Spleen (tissue), 7 donors: Measurements from ENCODE around the gene UBE2S.

Experiments
- POLR2A ChIP-seq, 3 donors: fragments of 450-650 bp; IDR thresholded peaks; one replicate each; pipeline ENCODE4 v1.5.1; 2017; ENCODE audit warnings: antibody characterized with exemption in 3 of 3, mild to moderate bottlenecking in 1 of 3
- POLR2AphosphoS5 ChIP-seq, 3 donors: sonication (generic); formaldehyde crosslinking; IDR thresholded peaks; one replicate each; pipeline ENCODE4 v1.5.1; 2017; ENCODE audit warnings: antibody characterized with exemption in 3 of 3
- TF ChIP-seq, protein P1 (sequence below), 11 experiments: fragments of 200-600 bp in 7 of 11; fragments of 450-650 bp in 4 of 11; sonication (generic) in 4 of 11; IDR thresholded peaks in 8 of 11; conservative IDR thresholded peaks in 3 of 11; 1 replicate in 7 of 11; 2 replicates in 4 of 11; pipeline versions ENCODE4 v1.4.0 to v1.8.0; 2016 to 2021; ENCODE audit warnings: antibody characterized with exemption in 11 of 11, inconsistent platforms in 4 of 11, mild to moderate bottlenecking in 1 of 11
- donor health status: DM: no; HTN: no; CAD: no; lungs with moderate emphysema.
- donor health status: DM: no; HTN: no; CAD: no.
- donor health status: DM: no; HTN: no; CAD: no.

DNA sequence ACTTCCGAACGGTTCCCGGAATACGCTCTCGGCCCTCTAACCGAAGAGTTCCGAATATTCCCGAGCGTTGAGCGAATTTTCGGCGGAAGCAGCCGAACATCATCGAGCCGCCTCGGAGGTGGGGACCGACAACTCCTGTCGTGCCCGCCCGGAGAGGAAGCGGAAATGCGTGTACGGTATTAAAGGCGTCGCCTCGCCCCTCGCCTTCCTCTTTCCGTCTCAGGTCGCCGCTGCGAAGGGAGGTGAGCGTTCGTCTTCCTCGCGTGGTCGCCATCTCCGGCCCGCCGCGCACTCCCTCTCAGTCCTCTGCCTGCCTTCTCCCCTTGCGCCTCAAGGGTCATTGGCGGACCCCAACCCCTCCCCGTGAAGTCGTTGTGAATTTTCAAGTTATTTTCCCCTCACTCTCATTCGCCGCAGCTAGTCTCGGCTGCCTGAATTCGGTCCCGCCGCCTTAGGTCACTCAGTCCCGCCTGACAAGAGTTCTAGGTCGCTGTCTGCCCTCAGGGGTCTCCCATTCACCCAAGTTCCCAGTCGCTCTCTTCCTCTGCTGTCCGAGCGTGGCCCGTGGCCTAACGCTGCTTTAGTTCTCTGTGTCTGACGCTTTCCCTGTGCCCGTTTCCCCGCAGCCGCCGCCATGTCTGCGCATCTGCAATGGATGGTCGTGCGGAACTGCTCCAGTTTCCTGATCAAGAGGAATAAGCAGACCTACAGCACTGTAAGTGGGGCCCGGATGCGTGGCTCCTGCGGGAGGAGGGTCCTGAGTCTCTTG, 21.7 kb downstream of the UBE2S start, which contains the start of gene RPL28:
- TF ChIP-seq, protein P1, sequence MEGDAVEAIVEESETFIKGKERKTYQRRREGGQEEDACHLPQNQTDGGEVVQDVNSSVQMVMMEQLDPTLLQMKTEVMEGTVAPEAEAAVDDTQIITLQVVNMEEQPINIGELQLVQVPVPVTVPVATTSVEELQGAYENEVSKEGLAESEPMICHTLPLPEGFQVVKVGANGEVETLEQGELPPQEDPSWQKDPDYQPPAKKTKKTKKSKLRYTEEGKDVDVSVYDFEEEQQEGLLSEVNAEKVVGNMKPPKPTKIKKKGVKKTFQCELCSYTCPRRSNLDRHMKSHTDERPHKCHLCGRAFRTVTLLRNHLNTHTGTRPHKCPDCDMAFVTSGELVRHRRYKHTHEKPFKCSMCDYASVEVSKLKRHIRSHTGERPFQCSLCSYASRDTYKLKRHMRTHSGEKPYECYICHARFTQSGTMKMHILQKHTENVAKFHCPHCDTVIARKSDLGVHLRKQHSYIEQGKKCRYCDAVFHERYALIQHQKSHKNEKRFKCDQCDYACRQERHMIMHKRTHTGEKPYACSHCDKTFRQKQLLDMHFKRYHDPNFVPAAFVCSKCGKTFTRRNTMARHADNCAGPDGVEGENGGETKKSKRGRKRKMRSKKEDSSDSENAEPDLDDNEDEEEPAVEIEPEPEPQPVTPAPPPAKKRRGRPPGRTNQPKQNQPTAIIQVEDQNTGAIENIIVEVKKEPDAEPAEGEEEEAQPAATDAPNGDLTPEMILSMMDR (IDR thresholded peaks at IDR 0.05 in 8 of 11, conservative IDR thresholded peaks at IDR 0.05 in 3 of 11): peak in 1 of 11 experiments; percentile 21
- TF ChIP-seq POLR2A (IDR thresholded peaks at IDR 0.05): peak; percentile 96 to 99 (median 97)
- peak; percentile 100 for TF ChIP-seq POLR2AphosphoS5 (IDR thresholded peaks at IDR 0.05)
